ENCODE data around the gene THSD4.

Gene THSD4

DNA sequence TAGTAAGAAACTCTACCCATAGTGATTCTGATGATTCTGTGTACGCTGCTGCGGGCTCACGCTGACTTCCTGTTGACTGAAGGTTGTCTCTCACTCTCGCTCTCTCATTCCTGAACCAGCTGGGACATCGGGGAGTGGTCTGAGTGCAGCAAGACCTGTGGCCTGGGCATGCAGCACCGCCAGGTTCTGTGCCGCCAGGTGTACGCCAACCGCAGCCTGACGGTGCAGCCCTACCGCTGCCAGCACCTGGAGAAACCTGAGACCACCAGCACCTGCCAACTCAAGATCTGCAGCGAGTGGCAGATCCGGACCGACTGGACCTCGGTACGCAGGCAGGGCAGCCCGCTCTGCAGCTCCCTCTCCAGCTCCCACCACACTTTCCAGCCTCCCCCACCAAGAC lies 631.4 kb downstream of the THSD4 start:
- TF ChIP-seq, protein P1, sequence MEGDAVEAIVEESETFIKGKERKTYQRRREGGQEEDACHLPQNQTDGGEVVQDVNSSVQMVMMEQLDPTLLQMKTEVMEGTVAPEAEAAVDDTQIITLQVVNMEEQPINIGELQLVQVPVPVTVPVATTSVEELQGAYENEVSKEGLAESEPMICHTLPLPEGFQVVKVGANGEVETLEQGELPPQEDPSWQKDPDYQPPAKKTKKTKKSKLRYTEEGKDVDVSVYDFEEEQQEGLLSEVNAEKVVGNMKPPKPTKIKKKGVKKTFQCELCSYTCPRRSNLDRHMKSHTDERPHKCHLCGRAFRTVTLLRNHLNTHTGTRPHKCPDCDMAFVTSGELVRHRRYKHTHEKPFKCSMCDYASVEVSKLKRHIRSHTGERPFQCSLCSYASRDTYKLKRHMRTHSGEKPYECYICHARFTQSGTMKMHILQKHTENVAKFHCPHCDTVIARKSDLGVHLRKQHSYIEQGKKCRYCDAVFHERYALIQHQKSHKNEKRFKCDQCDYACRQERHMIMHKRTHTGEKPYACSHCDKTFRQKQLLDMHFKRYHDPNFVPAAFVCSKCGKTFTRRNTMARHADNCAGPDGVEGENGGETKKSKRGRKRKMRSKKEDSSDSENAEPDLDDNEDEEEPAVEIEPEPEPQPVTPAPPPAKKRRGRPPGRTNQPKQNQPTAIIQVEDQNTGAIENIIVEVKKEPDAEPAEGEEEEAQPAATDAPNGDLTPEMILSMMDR (IDR thresholded peaks at IDR 0.05) = no peak

DNA sequence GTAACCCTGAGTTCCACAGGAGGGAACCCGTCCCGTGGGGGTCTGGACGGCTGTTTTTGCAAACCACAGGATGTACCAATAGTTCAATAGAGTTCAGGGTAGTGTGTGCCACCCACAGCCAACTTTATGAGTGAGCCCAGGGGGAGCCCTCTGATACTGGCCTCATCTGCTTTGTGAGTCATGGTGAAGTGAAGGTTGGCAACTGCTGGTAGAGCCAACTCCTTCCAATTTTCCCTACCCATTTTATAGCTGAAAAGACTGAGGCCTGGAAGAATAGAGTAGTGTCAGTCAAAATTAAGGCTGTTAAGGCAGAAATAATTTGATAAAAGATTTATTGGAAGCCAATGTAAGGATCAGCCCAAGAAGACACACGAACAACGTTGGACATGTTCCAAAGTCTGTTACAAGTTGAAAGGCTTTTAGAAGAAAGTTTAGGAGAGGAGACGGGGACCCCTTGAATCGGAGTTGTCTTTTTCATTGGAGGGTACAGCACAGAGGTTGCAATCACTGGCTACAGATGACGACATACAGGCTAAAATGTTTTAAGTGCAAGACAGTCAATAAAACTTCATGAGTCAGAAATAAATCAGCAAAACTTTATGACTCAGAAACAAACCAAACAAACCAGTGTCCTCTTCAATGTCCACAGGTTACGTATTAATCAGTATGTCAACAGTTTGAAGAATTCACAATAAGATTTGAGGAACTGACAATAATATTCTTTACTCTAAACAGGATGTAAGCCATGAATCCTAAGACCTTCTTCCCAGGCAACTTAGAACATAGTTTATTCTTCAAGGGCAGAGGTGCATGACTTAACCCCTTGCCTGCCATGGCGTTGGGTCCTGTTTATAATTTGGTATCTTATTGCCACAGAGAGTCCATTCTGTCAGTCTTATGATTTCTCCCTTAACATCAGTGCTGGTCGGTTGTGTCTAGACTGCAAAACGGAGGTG lies 632.1 kb downstream of the THSD4 start:
- TF ChIP-seq, protein P1 (IDR thresholded peaks at IDR 0.05) = no peak

DNA sequence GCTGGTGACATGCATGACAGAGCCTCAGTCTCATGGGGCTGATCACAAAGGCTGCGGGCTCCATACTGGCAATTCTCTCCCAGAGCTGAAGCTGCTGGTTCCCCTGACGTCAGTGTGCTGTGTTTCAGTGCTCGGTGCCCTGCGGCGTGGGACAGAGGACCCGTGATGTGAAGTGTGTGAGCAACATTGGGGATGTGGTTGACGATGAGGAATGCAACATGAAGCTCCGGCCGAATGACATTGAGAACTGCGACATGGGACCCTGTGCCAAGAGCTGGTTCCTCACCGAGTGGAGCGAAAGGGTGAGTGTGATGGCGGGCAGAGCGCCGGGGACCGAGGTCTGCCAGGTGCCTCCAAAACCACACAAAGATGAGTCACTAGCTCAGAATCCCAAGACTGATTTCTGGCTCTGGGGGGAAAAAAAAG lies 633.0 kb downstream of the THSD4 start:
- TF ChIP-seq, protein P1 (IDR thresholded peaks at IDR 0.05) = no peak

DNA sequence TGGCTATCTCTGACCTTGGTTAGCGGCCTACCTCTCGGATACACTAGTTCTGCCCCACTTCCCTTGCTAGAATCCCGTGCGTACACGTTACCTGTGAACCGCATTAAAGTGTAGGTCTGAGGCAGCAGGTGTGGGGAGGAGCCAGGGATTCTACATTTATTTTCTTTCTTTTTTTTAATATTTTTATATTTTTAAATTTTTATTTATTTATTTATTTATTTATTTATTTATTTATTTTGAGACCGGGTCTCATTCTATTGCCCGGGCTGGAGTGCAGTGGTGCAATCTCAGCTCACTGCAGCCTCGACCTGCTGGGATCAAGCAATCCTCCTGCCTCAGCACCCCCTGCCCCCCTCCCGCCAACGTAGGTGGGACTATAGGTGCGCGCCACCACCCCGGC lies 634.2 kb downstream of the THSD4 start:
- TF ChIP-seq, protein P1 (IDR thresholded peaks at IDR 0.05) = no peak

DNA sequence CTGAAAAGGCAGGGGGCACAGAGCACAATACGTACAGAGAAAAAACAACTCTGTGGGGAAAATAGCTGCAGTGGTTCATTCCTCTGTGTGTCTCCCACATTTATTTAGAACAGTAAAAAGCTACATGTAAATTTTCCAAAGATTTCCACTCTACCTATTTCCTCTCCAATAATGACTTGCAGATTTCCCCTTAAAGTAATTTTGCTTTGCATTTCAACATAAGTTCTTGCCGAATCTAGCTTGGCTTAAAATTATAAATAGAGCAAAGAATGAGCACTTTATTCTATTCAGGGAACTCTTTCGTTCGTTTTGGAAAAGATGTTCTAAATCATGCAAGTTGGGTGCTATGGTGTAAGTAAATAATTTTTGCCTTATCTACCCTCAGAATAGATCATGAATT lies 636.9 kb downstream of the THSD4 start:
- TF ChIP-seq, protein P1 (IDR thresholded peaks at IDR 0.05) = no peak

DNA sequence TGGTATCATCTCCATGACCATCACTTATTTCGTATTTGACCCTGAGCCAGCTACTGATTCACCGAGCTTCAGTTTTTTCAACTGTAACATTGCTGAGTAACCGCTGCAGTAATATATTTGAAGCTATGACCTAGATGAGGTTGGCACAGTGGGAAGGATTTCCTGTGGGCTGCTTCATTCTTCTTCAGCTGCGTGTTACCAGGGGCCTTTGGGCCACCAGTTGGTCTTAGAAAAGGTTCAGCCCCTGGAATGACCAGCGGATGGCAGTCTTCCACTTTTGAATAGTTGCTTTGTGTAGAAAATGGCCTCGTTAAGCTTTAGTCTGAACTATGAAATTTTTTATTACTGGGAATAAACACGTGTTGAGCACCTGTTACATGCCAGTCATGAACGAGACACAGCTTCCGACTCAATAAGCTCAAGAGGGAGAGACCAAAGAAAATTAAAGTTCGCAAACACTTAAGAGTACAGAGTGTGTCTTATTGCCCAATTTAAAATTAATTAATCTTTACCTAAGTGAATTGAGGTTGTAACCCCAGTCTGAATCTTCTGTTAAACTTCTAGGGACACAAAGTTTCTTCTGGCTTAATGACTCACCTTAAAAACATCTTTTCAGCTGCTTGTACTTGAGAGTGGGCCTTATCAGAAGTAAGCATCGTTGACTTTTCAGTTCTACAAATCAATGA lies 637.5 kb downstream of the THSD4 start:
- TF ChIP-seq, protein P1 (IDR thresholded peaks at IDR 0.05) = peak; percentile 62

DNA sequence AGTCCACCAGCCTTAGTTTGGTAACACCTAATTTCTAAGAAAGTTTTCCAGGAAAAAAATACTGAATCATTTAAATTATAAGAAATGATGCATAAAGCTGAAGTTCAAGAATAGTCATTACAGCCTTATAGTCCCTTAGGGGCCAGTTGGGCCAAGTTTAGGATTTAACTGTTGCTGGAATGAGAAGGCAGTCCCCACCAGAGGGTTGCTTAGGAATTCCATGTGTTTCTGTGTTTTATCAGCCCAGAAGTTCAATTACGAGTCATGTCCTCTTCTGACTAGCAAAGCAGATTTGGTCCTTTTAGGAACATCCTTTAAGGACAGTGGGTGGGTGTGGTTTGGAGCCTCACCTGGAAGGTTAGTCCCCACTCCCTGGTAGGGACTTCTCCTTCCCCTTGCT lies 638.1 kb downstream of the THSD4 start:
- TF ChIP-seq, protein P1 (IDR thresholded peaks at IDR 0.05) = no peak

Measured in LNCAP (cell line).